NCI-H1694 (cell line): ENCODE results near the gene MACROD2.

ENCODE experiments used
- DNase-seq: peaks from one replicate; lab custom pipeline; 2025; lab: John Stamatoyannopoulos, UW

The MACROD2 gene

DNA sequence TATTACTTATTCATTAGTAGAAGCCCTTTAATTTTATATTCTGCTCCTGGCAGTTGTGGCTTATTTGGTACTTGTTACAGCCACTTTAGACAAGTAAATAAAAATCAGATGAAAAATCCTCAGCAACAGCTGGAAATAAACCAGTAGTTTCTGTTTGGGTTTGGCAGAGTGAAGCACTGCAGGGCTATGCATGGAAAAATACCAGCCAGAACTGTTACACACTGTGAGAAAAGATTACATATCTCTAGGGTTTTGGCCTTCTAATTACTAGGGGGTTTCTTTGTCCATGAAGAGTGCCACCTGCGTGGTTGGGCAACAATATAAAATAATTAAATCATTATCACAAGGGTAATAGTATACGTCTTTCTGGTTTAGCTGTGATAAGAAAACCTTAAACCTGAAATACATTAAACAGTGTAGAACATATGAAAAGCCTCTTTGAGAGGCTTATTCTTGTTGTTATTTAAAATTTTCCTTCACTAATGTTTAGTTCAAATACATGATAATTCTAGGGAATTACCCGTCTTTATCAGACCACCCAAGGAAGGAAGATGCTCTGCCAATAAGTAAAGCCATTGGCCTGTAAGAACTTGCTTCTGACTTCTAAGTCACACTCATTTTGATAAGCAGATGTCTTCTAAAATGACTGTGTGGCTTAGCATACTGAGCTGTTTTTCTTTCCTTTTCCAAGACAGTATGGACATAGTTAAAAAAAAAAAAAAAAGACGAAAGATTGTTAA, 662.1 kb downstream of the MACROD2 start:
- no peak for DNase-seq

DNA sequence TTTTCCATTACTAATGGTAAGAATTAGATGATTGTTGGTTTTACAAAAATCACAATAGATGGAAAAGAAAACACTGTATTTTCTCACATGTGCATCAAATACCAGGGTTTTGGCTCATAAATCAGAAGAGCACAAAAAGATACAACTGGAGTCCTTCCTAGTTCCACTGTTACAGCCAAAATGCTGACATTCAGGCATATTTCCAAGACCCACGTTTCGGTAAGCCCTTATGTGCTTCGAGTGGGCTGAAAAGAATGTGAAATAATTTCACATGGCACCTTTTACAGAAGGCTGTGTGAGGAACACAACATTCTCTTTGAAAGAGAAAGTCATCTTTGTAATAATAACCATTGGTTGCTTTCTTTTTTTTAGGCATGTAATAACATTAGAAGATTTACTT, 668.8 kb downstream of the MACROD2 start:
- no peak for DNase-seq

DNA sequence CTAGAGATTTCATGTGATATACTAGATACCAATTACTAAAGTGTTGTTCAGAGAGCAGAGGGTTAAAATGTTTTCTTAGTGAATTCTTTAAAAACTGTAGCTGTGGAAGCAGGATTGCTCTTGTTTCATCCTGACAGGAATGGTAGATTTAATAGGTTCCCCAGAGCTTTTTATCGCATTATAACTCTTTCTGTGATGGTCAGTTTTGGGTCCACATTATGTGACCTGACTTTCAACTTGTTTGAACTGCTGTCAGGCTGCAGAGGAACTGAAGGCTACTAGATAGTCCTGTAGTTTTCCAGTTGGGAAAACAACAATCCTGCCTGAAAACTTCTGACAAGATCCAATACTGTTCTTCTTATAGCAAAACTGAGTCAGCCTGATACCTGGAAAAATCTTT, 671.4 kb downstream of the MACROD2 start:
- DNase-seq: no peak

DNA sequence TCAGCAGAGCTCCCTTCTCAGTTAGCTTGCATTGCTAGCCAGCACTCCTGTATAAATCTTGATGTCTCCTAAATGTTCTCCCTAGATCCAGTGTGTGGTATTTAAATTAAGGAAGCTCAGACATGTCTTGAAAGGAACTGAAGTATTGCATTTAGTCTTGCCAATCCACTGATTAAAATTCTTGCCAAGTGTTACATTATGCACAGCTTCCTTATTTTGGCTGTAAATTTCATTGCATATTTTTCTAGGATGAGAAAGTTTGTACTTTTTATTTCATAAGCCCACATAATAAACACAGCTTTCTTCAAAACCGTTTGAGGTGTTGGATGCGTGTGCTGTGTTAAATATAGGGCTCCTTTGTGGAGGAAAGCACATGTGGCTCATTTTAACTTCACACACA, 671.9 kb downstream of the MACROD2 start:
- no peak for DNase-seq

DNA sequence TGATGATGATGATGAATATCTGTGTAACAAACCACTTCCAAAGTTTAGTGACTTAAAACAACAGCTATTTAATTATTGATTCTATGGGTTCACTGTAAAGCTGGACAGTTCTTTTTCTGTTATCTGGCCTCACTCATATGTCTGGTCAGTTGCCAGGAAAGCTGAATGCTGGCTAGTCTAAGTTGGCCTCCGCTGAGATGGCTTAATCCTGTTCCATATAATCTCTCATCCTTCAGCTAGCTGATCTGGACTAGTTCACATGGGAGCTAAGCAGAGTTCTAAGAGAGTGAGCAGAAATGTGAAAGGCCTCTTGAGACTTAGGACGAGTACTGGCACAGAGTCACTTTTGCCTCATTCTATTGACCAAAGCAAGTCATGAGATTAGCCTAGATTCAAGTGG, 676.8 kb downstream of the MACROD2 start:
- no peak for DNase-seq

DNA sequence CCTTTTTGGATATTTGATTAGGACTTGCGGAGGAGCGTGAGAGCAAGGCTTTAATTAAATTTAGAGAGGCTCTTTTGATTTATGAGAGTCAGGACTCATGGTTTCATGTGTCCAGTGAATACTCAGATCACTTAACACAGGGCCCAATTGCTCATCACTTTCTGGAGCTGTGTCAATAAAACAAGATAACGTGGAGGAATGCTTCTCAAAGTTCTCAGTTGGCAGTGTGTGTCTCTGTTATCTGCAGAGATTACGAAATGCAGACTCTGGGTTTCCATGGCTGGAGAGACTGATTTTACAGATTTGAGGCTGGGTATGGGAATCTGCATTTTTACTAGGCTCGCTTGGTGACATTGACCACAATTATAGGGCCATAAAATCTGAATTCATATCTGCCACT, 677.8 kb downstream of the MACROD2 start:
- no peak for DNase-seq

DNA sequence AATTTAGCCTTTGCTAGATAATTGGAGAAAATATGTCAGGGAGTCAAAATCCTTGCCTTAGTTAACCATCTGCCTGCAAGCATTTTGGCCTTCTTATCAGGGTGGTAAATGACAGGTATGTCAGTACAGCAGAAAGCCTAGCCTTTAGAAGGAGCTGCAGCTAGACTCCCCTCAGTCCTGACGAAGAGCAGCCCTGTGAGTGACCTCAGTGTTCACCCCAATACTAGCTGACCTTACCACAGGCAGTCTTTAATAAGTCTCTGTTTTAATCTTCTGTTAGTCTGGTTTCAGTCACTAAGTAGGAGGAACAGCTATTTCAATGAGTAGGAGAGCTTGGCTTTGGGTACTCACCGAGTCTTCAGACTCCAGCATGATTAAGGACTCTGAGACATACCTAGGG, 682.1 kb downstream of the MACROD2 start:
- DNase-seq: no peak

DNA sequence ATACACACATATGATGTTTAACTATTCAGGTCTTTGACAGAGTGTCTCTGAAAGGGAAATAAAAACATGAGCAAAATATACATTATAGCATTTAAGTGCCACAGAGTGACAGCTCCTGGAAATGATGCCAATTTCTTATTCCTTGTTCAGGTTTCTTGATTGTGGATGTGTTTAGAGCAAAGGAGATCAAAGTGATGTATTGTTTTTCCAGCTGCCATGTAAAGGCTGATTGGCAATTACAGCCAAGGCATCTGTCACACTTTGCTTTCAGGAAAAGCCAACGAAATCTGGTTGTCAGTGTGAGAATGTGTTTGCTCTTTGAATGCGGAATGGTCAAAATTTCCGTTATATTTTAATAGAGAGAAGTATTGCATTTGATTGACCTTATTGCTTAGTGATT, 689.9 kb downstream of the MACROD2 start:
- DNase-seq: peak; percentile 44

DNA sequence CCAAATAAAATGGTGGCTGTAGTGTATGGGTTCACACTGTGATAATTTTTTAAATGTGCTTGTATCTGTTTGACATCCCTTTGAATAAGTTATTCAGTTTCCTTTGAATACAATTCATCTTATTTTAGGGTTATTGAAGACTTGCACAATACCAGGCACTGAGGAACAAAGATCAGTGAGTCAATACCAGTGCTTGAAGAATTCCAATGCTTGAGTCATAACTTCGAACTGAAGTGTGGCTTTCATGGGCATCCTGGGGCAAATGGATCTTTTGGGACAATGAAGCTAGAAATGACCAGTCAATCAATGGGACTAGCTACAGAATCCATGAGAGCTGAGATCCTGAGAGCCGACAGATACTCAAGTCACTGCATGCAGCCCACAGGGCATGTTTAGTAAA, 692.0 kb downstream of the MACROD2 start:
- DNase-seq: no peak

DNA sequence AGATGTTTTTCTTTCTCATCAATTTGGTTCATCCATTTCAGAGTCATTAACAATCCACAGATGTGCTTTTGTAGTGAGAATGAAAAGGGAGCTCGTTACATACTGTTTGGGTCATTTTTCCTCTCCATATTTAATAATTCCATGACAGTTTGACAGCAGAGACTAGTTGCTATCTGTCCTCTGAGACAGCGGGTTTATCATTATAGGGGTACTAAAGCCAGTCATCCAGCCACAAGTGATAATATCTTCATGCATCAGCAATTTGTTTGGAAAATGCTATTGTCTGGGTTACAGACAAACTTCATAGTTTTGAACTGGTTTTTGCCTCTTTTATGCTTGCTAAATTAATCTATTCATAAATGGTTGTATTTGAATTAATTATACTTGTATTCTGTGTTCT, 692.7 kb downstream of the MACROD2 start:
- DNase-seq: no peak

DNA sequence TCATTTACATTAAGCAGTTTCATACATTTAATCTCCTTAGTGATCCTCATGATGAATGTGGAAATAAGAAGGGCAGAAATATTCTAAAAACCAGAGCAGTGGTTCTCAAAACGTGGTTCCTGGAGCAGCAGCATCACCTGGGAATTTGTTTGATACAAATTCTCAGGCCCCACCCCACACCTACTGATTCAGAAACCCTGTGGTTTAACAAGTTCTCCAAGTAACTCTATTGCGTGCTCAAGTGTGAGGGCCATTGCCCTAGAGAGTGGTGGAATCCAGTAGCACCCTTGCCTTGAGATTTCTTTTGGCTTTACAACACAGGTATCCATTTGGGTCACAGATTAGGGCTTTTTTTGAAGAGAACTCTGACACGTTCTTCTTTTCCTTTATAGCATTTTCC, 696.7 kb downstream of the MACROD2 start:
- DNase-seq: no peak

DNA sequence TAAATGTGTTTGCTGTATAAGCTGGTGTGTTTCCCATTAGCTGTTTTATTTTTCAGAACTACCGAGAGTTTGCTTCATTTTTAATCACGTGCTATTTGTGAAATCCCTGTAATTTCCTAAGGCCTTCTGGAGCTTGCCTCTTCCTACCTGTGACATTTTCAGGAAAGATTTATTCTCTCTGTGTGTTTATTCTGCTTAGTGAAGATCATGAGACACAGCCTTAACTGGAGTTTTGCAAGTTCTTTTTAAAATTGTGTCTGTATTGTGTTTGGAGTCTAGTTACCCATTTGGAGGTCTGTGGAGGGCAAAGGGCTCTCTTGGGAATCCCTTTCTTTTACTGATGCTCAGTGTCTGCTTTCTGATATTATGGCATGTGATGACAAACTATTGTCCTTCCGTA, 701.2 kb downstream of the MACROD2 start:
- no peak for DNase-seq

DNA sequence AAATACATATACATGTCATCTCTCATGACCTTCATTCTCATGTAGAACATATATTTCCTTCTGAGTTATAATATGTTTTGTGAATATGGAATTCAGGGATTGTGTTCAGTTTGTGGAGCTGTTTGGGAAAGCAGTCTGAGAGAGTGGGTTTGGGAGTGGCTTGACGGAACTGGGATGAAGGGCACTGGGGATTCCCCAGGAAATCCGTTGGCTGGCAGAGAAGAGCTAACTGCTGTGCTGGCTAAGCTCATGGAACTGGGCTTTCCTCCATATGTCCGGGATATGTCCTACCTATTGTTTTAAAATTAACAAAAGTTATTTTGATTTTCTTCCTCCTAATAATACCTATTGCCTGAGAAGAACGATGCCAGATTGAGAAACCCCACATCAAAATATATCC, 701.6 kb downstream of the MACROD2 start:
- no peak for DNase-seq

DNA sequence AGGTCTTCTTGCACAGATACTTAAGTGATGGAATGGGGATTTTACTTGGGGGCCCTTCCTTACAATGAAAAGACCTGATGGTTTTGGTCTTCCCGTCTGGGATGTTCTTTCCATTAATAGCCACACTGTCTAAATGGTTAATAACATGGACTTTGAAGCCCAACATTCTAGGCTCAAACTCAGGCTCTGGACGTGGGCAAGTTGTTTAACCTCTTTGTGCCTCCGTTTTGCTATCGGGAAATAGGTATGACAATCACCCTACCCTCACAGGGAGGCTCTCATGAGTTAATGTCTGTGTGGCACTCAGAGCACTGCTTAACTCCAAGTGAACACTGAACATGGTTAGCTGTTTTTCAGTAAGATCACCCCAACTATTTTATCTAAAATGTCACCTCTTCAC, 702.8 kb downstream of the MACROD2 start:
- DNase-seq: no peak

DNA sequence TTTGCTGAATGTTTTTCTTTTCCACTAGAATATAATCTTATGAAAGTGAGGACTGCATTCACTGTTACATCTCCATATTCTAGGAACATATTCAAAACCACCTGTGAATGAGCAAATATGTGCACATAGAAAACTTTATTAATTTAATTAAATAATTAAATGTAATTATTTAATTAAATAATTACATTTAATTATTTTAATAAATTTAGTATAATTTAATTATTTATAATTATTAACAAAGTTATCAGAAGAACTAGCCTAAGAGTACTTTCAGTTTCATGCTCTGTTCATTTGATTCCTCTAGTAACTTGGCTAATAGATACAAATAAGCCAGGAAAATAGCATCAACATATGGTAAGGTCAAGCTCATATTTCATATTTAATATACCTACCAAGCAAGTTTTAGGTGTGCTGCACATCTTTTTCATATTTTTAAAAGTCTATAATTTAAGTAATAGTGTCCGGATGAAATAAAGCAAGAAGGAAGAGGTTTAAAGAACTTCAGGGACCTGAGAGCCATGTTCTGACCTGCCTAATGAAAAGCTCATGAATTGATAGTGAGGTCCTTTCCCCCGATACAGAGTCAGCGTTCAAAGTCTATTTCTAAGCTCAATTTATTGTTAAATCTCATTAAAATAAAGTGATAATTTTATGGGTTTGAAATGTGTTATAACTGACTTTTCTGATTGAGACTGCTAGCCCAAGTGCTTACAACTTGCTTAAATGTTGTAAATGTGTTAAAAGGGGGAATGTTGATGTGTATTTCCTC, 703.5 kb downstream of the MACROD2 start:
- DNase-seq: no peak

DNA sequence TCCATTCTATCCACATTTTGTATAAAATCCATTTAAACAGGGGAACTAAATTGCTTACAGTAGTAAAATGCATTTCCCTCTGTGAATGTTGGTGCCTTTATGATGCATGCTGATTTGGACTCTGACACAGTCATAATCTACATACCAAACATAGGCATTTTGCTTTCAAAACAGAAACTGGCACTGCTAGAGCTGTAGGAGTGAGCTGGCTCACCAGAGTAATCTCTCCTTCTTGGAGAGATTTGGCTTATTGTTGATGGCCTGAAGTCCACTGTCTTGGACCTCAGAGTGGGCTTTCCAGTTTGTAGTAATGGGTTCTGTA, 705.3 kb downstream of the MACROD2 start:
- DNase-seq: no peak

DNA sequence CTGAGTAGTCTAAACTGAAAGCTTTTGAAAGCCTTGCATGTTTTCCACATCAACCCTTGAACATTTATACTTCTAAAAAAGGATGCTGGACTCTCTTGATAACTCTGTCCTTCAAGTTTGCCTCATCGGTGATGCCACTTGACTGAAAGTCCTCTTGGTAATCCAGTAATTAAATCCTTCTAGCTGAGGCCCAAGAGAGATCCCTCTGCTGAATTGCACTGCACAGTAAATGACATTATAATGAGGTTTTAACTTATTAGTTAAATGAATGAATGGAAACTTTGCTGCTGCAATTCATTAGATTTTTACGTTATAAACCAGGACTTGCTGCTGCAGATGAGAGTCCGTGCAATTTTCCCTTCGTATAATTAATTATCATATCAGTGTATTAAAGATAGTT, 706.0 kb downstream of the MACROD2 start:
- no peak for DNase-seq

DNA sequence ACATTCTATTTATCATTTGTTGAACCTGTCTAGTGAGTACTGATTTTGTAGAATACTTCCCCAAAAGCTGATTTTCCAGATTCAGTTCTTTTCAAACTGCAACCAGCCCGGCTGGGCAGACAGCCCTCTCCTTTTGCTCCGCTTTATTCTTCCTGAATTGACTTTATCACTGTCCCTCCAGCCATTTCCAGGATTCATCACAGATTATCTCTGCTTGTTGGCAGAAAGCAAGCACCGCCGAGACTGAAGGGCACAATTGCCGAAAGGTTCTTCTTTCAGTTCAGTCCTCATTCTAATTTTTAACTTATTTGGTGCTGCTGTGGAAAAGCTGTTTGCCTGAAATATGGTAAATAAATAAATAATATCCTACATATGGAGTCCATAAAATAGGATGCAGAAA, 711.2 kb downstream of the MACROD2 start:
- DNase-seq: no peak

DNA sequence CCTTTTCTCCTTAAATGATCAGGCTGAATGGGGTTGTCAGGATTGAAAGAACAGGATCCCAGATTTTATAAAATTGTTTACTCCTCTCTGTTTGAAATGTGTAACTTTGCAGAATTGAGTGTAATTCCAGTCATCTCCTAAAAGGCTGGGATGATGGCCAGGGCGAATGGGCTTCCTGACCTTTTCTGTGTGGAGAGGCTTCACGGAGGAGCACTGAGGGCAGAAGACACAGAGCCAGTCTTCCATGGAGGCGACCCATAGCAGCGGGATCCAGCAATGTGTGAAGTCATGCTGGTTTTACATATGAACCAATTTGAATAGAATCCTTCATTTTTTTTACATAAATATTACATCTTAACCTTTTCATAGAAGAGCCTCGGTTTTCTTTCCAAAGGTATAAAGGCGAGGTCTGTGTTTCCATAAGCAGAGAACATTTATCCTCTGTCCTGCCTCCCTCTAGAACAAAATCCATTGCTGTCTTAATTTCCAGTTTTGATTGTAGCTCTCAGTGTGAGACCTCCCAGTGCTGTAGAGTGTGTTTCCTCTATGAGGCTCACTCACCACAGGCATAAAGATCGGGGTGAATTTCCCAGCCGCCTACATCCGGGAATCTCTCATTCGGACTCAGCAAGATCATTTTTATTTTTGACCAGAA, 711.8 kb downstream of the MACROD2 start:
- no peak for DNase-seq

DNA sequence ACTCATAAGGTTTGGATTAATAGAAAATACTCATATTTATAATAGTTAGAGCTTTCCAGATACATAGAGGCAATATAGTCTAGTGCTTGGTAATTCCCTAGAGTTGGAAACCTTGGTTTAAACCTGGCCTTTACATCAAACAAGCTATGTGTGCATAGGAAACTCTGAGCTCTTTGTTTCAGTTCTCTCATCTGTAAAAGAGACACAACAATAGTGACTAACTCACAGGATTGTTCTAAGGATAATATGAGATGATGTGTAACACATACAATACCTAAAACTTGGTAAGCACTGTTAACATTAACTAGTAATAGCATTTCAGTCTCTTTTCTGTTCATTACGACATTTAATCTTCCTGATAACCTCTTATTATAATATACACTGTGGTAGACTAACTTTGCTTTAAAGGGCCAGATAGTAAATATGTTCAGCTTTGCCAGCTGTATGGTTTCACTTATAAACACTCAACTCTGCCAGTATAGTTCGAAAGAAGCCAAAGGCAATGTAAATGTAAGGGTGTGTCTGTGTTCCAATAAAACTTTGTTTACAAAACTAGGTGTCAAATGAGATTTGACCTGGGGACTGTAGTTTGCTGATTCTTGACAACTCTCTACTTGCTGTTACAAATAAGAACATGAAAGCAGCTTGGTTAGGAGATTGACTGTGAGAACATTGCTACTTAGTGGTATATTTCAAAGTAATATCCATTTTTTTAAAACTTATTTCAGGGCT, 712.7 kb downstream of the MACROD2 start:
- no peak for DNase-seq

DNA sequence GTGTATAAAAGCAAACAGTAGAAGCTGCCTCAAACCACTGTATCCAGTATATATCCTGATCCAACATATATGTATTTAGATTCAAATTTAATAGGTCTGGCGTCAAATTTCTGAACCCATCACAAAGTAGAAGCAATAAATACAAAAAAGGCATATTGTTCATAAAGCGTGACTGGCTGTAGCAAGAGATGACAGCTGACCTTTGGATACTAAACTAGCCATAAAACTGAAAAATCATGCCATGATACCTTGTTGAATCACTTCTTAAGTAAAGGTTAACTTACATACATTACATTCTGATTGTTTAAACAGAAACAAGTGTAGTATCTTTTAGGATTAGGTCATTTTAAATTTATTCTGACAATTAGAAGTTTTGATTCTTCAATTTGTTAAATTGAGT, 714.1 kb downstream of the MACROD2 start:
- DNase-seq: no peak

DNA sequence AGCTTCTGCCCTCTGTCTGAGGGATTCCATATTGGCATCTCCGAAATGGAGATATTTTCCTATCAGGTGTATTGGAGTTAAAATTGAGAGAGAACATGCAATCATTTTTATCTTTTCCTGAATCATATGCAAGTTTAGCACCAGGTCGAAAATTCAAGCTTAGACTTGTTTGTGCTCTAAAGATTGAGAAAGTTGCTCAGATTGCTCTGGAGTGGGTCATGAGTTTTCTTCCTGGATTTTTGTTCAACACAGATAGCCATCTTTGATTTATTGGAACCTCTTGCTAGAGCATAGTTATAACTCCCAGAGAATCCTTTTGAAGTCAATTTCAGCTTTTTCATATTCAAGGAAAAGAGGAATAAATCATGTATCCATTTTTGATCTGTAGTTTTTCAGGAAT, 715.6 kb downstream of the MACROD2 start:
- DNase-seq: no peak

DNA sequence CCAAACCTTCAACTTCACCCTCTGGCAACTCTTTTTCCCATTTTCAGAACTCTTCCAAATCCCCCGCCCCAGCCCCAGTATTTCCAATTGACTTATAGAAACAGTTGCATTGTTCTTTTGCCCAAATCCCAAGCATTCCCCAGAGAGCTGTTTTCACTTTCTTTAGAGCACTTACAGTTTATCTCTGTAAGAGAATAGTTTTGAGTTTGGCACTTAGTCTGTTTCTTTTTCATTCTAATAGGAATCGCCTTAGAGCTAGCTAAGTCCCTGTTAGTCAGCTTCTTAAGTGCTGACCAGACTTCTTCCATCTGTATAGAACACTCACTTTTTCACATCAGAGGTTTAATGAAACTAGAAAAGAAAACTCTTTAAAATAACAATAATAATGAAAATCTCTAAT, 716.3 kb downstream of the MACROD2 start:
- DNase-seq: no peak
